Loucy (cell line): Measurements from ENCODE around the gene AGAP1.

Experiments used
- H2AFZ ChIP-seq: fragments of 200-600 bp; sonication (generic); 2 replicates; pipeline ENCODE4 v1.6.0; 2016; ENCODE audit warnings: antibody characterized with exemption, mild to moderate bottlenecking, low read length, moderate library complexity
- H3F3A ChIP-seq: fragments of 200-600 bp; 2 replicates; pipeline ENCODE4 v1.6.0; 2016; ENCODE audit warnings: antibody characterized with exemption, low read depth, mild to moderate bottlenecking
- H3K27me3 ChIP-seq: fragments of 200-600 bp; sonication (generic); 2 replicates; pipeline ENCODE4 v1.6.1; 2014; ENCODE audit warnings: low read length, mild to moderate bottlenecking; ENCODE audit not compliant: insufficient read depth, poor library complexity, severe bottlenecking
- H3K36me3 ChIP-seq: fragments of 200-600 bp; sonication (generic); 2 replicates; pipeline ENCODE4 v1.6.1; 2016; ENCODE audit warnings: low read length; ENCODE audit not compliant: insufficient read depth
- H3K4me1 ChIP-seq: fragments of 200-600 bp; sonication (generic); 2 replicates; pipeline ENCODE4 v1.5.1; 2014; ENCODE audit warnings: low read length, mild to moderate bottlenecking; ENCODE audit not compliant: insufficient read depth, poor library complexity, severe bottlenecking
- H3K4me2 ChIP-seq: fragments of 200-600 bp; sonication (generic); 2 replicates; pipeline ENCODE4 v1.6.0; 2014; ENCODE audit warnings: antibody characterized with exemption, low read length, low read depth, mild to moderate bottlenecking; ENCODE audit not compliant: poor library complexity, severe bottlenecking
- H3K4me3 ChIP-seq: fragments of 200-600 bp; sonication (generic); 2 replicates; pipeline ENCODE4 v1.5.1; 2014; ENCODE audit warnings: low read length, mild to moderate bottlenecking, mixed read lengths; ENCODE audit not compliant: poor library complexity, severe bottlenecking
- H3K79me2 ChIP-seq: fragments of 200-600 bp; sonication (generic); 2 replicates; pipeline ENCODE4 v1.6.1; 2014; ENCODE audit warnings: low read length; ENCODE audit not compliant: insufficient read depth
- H3K9ac ChIP-seq: fragments of 200-600 bp; sonication (generic); 2 replicates; pipeline ENCODE4 v1.6.0; 2014; ENCODE audit warnings: mild to moderate bottlenecking, low read depth, low read length, moderate library complexity; ENCODE audit not compliant: poor library complexity, severe bottlenecking
- H3K9me2 ChIP-seq: fragments of 200-600 bp; sonication (generic); replicated peaks from 2 replicates; pipeline ENCODE4 v1.6.1; 2016; ENCODE audit warnings: low read depth, low read length, mixed read lengths
- H3K9me3 ChIP-seq: fragments of 200-600 bp; sonication (generic); 2 replicates; pipeline ENCODE4 v1.6.1; 2014; ENCODE audit warnings: mild to moderate bottlenecking, antibody characterized with exemption, low read length, low read depth; ENCODE audit not compliant: insufficient read depth
- H4K20me1 ChIP-seq: fragments of 200-600 bp; sonication (generic); 2 replicates; pipeline ENCODE4 v1.6.0; 2014; ENCODE audit warnings: antibody characterized with exemption, low read length, mild to moderate bottlenecking; ENCODE audit not compliant: insufficient read depth, poor library complexity, severe bottlenecking
- CTCF ChIP-seq: fragments of 200-600 bp; sonication (generic); conservative IDR thresholded peaks from 2 replicates; pipeline ENCODE4 v1.5.1; 2014; ENCODE audit warnings: mild to moderate bottlenecking, antibody characterized with exemption, low read length
- EZH2phosphoT487 ChIP-seq: fragments of 200-600 bp; IDR thresholded peaks from 2 replicates; pipeline ENCODE4 v1.6.1; 2018; ENCODE audit warnings: antibody characterized with exemption, mild to moderate bottlenecking, moderate library complexity, borderline replicate concordance

The AGAP1 gene

GRCh38 chr2:236086403-236086970, 592.6 kb downstream of the AGAP1 start:
- H3K27me3 ChIP-seq: no peaks in the 10 kb centered on the region
- H3K4me2 ChIP-seq: no peak overlapping the region
- H3K9me2 ChIP-seq: no peaks in the 10 kb centered on the region
- H3K9me3 ChIP-seq: no peaks in the 10 kb centered on the region
- no peaks in the 10 kb centered on the region for H4K20me1 ChIP-seq
- H3K4me1 ChIP-seq: no peaks in the 10 kb centered on the region
- no peak for TF ChIP-seq EZH2phosphoT487
- H2AFZ ChIP-seq: no peak overlapping the region
- H3K36me3 ChIP-seq: no peaks in the 10 kb centered on the region
- H3K79me2 ChIP-seq: no peaks in the 10 kb centered on the region
- no peak overlapping the region for H3K9ac ChIP-seq
- H3K4me3 ChIP-seq: no peak overlapping the region
- H3F3A ChIP-seq: no peaks in the 10 kb centered on the region

DNA sequence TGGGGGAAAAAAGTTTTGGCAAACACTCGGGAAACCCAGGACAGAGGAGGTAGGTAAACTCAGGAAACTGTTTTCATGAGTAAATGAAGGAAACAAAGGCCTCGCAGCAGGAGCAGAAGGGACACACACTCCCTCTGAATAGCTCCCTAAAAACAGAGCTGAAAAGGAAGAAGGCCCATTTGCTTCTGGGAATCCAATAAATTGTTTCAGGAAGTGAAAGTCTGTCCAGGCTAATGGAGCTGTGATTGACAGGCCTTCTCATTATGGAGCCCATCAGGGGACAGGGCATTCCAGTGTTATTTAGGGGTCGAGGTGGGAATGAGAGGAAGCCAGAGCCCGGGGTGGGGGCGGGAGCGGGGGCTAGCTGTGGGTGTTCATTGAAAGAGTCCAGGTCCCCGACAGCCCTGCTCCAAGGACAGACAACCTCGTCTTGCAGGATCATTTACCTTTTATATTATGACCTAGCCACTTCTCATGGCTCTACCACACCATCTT, 593.2 kb downstream of the AGAP1 start:
- no peak overlapping the region for H3K4me2 ChIP-seq
- no peak overlapping the region for H3K9ac ChIP-seq
- TF ChIP-seq EZH2phosphoT487 (no peak), CTCF (no peak)

GRCh38 chr2:236088368-236089057, 594.7 kb downstream of the AGAP1 start:
- Histone ChIP-seq H3F3A (no peaks in the 10 kb centered on the region), H3K36me3 (no peaks in the 10 kb centered on the region), H3K9me3 (no peaks in the 10 kb centered on the region), H3K4me2 (no peak overlapping the region), H3K4me3 (no peak overlapping the region), H3K9ac (no peak overlapping the region), H3K27me3 (no peaks in the 10 kb centered on the region), H3K4me1 (no peaks in the 10 kb centered on the region), H3K9me2 (no peaks in the 10 kb centered on the region), H4K20me1 (no peaks in the 10 kb centered on the region), H2AFZ (no peak overlapping the region), H3K79me2 (no peaks in the 10 kb centered on the region)
- TF ChIP-seq CTCF (no peak), EZH2phosphoT487 (no peak)

More for the DNA sequence above, 593.2 kb downstream of the AGAP1 start:
- no peaks in the 10 kb centered on the region for H3K27me3 ChIP-seq
- H2AFZ ChIP-seq: no peak overlapping the region
- H3K79me2 ChIP-seq: no peaks in the 10 kb centered on the region
- no peaks in the 10 kb centered on the region for H3K9me3 ChIP-seq
- H3K4me3 ChIP-seq: no peak overlapping the region
- H3K4me1 ChIP-seq: no peaks in the 10 kb centered on the region
- H3K36me3 ChIP-seq: no peaks in the 10 kb centered on the region
- H3F3A ChIP-seq: no peaks in the 10 kb centered on the region
- H4K20me1 ChIP-seq: no peaks in the 10 kb centered on the region
- H3K9me2 ChIP-seq: no peaks in the 10 kb centered on the region
